ENCODE data around the gene PDZK1IP1. TPM values are rescaled to one million over a fixed set of nuclear protein-coding genes. Genes with fewer than 3 reads are reported as not detected.
A peak's percentile ranks its signal among the peaks of the same experiment; 100 is the strongest.
"Not testable (repeated sequence)": the region's sequence is repeated elsewhere in the genome, so short reads cannot be mapped to it uniquely, and the experiment has no call there.

PDZK1IP1 gene
- polyA plus RNA-seq, 3 donors, result 38.9 to 51.8 (median 43.7) TPM

GRCh38 chr1:47203504-47203903 is 13.7 kb upstream of the PDZK1IP1 start:
- not testable (repeated sequence) for DNase-seq (ENCODE audit: low read depth in 3 of 3, low spot score in 2 of 3)

DNA sequence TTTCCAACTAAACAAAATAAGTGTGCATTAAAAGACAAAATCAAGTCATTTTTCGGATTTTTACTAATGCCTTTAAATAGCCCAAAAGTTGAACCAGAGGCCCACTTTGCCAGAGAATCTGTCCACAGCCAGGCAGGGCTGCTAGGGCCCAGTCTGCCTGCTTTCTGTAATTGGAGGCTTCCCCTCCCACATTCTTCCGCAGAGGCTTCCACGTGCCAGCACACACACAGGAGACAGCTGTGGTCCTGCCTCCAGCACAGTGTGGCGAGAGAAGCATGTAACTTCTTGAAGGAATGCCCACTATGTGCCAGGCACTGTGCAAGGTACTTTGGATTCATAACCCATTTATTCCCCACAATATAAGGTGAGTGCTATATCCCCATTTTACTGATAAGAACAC is 11.3 kb upstream of the PDZK1IP1 start:
- DNase-seq (ENCODE audit: low read depth in 3 of 3, low spot score in 2 of 3), result no peak

- DNase-seq (ENCODE audit: low read depth in 3 of 3, low spot score in 2 of 3), result no peak
Measured at GRCh38 chr1:47198214-47198613, 8.4 kb upstream of the PDZK1IP1 start.

GRCh38 chr1:47196622-47197021 is 6.8 kb upstream of the PDZK1IP1 start:
- DNase-seq (ENCODE audit: low read depth in 3 of 3, low spot score in 2 of 3), result no peak

- DNase-seq (ENCODE audit: low read depth in 3 of 3, low spot score in 2 of 3), result not testable (repeated sequence)
Measured at GRCh38 chr1:47195981-47196380, 6.1 kb upstream of the PDZK1IP1 start.

DNA sequence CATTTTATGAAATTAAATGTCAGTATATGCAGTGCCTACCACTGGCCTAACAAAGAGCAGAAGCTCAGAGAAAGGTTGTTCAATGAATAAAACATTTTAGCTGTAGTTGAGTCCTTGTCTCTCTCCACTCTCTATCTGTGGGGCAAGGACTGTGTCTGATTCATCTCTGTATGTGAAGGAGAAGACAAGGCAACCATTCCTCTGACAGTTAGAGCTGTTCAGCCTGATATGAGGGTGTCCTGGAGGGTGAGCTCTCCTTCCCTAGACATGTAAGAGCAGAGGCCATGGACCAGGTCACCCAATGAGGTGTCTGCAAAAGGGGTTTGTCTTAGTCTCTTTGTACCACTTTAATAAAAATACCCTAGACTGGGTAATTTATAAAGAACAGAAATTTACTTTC is 4.5 kb upstream of the PDZK1IP1 start:
- DNase-seq (ENCODE audit: low read depth in 3 of 3, low spot score in 2 of 3), result no peak

- DNase-seq (ENCODE audit: low read depth in 3 of 3, low spot score in 2 of 3), result not testable (repeated sequence)
Measured at GRCh38 chr1:47193496-47193895, 3.7 kb upstream of the PDZK1IP1 start.

GRCh38 chr1:47192458-47193384 is 2.9 kb upstream of the PDZK1IP1 start:
- DNase-seq (ENCODE audit: low read depth in 3 of 3, low spot score in 2 of 3), result peak; percentile 68 to 72 (median 69)

- no peak for DNase-seq (ENCODE audit: low read depth in 3 of 3, low spot score in 2 of 3)
Measured at GRCh38 chr1:47191940-47192457, 2.2 kb upstream of the PDZK1IP1 start.

DNA sequence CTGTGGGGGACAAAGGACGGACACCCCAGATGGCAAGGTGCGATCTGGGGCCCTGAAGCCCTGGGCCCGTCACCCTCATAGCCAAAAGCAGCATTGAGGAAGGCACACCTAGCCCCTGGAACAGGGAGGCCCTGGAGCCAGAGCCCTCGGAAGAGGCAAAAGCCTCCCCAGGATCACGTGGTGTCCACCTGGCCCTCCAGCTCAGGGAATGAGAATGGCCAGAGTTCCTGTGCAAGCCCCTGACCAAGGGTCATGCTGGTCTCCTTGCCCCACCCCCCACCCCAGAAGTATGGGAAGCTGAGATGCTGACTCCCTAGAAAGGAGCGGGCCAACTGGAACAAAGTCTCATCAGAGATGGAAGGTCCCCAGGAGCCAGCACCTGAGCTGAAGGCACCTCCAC is 1.0 kb upstream of the PDZK1IP1 start:
- no peak for DNase-seq (ENCODE audit: low read depth in 3 of 3, low spot score in 2 of 3)

GRCh38 chr1:47190509-47190855 is 646 bp upstream of the PDZK1IP1 start:
- DNase-seq (ENCODE audit: low read depth in 3 of 3, low spot score in 2 of 3), result no peak

DNA sequence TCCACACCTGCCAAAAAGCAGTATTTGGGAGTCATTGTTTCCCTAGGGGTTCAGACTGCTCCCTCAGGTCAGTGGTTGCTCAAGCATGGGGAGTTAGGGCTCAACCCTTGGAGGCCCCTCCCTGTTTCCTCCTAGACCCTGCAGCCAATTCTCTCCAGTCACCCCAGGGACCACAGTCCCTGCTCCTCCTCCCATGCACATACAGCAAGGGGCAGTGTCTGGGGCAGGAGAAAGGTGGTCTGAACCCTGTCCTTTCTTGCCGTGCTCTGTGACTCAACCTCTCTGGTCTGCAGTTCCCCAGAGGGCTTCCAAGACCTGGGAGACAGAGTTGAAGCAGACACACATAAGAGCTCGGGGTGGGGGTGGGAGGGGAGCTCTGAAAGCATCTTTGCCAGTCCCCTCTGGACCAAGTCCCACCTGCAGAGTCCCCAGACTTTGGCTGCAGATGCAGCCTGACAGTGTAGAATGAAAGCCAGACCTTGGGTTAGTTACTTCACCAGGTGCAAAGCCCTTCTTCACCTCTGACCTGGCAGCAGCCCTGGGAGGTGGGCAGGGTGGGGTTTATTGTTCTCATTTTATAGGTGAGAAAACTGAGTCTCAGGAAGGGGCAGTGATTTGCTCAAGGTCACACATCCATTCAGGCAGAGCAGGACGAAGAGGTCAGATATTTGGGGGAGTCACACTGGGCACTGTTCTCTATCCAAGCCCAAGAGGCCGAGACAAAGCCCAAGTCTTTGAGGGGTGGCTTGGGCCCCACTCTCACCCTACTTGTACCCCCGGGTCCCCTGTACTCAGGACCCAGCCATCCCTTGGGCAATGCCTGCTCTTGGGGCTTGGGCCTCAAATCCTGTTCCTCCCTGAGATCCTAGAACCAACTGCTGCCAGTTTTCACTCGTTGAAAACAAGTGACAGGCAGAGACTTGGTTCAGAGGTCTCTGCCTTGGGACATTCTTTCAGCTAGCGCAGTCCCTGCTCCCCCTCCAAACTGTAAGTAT is 748 bp downstream of the PDZK1IP1 start:
- no peak for DNase-seq (ENCODE audit: low read depth in 3 of 3, low spot score in 2 of 3)

DNA sequence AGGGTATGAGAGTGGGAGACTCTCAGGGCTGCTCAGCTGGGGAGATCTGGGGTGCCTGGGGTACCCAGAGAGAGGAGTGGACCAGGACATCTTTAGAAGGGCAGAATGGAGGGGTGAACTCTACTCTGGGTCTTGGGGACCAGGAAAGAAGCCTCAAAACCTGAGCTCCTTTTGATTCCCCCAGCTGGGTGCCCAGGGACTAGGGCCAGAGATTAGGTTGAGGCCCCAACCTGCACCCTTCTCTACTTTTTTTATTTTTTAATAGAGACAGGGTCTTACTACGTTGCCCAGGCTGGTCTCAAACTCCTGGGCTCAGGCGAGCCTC is 1.9 kb downstream of the PDZK1IP1 start:
- DNase-seq (ENCODE audit: low read depth in 3 of 3, low spot score in 2 of 3), result no peak

DNA sequence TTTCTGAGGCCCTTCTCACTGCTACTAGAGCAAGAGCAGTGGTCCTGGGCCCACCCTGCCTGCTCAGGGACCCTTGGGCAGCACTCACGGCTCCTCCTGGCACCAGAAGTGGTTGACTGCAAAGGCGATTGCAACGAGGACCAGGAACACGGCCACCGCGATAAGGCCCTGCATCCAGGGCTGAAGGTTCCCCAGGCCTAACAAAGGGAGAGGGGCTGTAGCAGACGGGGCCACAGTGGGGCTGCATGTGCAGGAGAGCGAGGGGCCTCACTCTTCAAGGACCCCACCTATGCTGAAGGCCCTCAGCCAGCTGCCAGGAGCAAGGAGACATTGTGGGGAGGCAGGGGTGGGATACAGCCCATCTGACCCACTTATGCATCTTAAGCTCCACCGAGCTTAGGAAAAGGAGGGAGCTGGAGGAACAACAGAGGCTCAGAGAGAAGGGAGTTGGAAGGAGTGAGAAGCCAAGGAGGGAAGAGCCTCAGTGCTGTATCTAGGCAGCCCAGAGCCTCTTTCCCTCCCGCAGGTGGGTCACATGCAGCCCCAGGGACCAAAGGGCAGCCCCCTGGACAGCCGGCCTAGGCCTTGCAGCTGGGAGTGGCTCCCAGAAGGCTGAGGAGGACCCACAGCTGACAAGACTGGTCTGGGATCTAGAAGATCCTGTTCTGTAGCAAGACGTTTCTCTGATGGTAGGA is 2.5 kb downstream of the PDZK1IP1 start:
- DNase-seq (ENCODE audit: low read depth in 3 of 3, low spot score in 2 of 3), result no peak

DNA sequence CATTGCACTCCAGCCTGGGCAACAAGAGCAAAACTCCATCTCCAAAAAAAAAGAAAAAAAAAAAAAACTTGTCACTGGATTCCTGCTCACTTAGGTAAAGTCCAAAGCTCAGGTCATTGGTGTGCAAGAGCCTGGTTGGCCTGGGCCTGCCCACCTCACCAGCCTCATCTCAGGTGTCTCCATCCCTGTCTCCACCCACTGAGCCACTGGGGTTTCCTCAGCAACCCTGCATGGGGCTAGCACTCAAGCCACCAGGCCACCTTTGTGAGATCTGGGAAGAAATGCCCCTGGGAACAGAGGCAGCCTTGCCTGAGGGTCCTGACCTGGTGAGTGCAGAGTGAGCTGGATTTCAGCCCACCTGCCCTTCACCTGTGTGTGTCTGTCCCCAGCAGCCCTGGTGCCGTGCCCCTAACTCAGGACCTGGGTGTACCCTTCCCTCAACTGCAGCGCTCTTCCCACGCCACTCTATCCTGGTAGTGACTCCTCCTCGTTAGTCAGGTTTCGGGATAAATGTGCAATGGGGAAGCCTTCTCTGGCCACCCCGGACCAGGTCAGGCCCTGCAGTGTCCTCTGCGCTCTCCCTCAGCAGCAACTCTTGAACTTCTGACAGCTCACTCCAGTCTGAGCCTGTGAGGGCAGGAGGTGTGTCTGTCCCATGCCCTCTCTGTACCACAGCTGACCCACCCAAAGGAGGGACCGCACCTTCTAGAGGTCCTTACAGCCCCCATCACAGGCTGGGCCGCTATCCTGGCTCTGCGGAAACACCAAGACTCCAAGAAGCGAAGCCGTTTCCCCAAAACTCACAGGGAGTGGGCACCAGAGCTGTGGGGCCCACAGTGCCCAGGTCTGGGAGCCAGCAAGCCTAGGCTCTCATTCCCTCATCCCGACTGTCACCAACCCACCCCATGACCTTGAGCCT is 3.3 kb downstream of the PDZK1IP1 start:
- DNase-seq (ENCODE audit: low read depth in 3 of 3, low spot score in 2 of 3), result no peak

DNA sequence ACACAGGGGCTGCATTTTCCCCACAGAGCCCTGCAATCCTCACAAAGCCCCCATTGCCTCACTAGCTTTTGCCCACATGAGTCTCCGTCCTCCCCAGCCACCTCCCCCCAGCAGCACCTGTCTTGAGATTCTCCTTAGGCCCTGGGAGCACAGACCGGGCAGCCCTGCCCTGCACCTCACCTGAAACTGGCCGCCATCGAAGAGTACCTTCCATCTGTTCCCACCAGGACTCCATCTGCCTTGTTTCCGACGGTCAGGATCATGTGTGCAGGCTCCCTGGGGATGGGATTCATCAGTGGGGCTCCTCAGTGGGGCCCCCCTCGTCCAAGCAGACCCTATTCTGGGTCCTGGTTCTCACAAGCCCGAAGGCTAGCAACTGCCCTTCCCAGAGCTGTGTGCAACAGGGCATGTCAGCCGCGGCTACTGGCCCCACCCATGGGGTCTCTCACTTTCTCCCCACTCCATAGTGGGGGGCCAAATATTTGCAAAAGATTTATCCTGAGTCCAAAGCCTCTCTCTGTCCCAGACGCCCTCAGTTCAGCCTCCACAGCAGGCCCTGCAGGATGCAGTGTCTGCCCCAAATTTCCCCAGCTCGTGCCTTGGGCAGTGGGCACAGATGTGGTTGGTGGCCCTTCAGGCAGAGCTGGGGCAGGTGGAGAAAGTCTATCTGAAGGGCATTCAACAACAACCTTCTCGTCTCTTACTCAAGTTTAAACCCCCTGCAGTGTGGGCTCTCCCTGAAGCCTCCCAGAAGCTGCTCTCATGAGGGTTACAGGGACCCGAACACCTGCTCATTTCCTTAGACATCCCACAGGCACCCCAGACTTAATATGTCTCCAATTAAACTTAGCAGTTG is 4.8 kb downstream of the PDZK1IP1 start:
- DNase-seq (ENCODE audit: low read depth in 3 of 3, low spot score in 2 of 3), result no peak

DNA sequence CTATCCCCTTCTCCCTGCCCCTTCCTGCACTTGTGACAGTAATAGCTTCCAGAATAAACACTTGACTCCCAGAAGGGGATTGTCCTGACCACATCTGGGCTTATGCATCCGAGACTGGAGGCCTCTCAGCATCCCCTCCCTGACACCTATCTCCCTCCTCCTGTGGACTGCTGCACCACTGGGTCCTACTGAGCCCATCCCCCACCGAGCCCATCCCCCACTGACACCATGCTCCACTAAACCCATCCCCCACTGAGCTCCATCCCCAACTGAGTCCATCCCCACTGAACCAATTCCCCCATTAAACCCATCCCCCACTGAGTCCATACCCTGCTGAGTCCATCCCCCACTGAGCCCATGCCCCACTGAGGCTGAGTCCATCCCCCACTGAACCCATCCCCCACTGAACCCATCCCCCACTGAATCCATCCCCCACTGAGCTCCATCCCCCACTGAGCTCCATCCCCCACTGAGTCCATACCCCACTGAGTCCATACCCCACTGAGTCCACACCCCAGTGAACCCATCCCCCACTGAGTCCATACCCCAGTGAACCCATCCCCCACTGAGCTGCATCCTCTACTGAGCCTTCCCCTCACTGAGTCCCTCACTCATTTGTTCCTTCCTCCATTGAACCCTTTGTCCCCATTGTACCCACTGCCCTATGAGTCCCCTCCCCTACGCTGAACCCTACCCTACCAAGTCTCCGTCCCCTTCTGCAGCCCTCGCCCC is 5.6 kb downstream of the PDZK1IP1 start:
- no peak for DNase-seq (ENCODE audit: low read depth in 3 of 3, low spot score in 2 of 3)
